Heart right ventricle (tissue), 16 donors: ENCODE data around the gene KBTBD6. TPM values are rescaled to one million over a fixed set of nuclear protein-coding genes. Genes with fewer than 3 reads are reported as not detected.

ENCODE experiments used
- ATAC-seq, 8 donors: fragments of 200-7000 bp; cut with Tn5 transposase; one replicate each; pipeline ENCODE4 v1.9.1; 2020; ENCODE audit warnings: mild to moderate bottlenecking in 8 of 8, moderate library complexity in 8 of 8, moderate number of reproducible peaks in 1 of 8
- DNase-seq, 2 donors: peaks; one replicate each; pipeline ENCODE4 v3.0.0-alpha.2; 2020
- H3K27ac ChIP-seq, 10 donors: fragments of 200-600 bp; sonication (generic) in 2 of 10; one replicate each; pipeline versions ENCODE4 v1.5.0 to v1.8.0; 2020 to 2022; ENCODE audit warnings: mild to moderate bottlenecking in 3 of 10
- H3K27me3 ChIP-seq, 7 donors: fragments of 200-600 bp; one replicate each; pipeline ENCODE4 v1.8.0; 2021 to 2022; ENCODE audit warnings: mild to moderate bottlenecking in 2 of 7
- H3K36me3 ChIP-seq, 9 donors: fragments of 200-600 bp; sonication (generic) in 1 of 9; one replicate each; pipeline versions ENCODE4 v1.5.0 to v1.8.0; 2020 to 2022; ENCODE audit warnings: mild to moderate bottlenecking in 2 of 9
- H3K4me1 ChIP-seq, 9 donors: fragments of 200-600 bp; sonication (generic) in 1 of 9; one replicate each; pipeline versions ENCODE4 v1.5.0 to v1.8.0; 2020 to 2022; ENCODE audit warnings: mild to moderate bottlenecking in 4 of 9
- H3K4me3 ChIP-seq, 10 donors: fragments of 200-600 bp; sonication (generic) in 2 of 10; one replicate each; pipeline versions ENCODE4 v1.5.0 to v1.8.0; 2020 to 2022; ENCODE audit warnings: mild to moderate bottlenecking in 7 of 10, moderate library complexity in 2 of 10
- H3K9me3 ChIP-seq, 11 donors: fragments of 200-600 bp in 10 of 11; sonication (generic) in 2 of 11; one replicate each; pipeline versions ENCODE4 v1.5.0 to v1.8.0; 2013 to 2022; ENCODE audit warnings: mild to moderate bottlenecking in 2 of 11, control low read depth in 1 of 11, moderate library complexity in 1 of 11
- CTCF ChIP-seq, 9 donors: fragments of 200-600 bp; sonication (generic) in 2 of 9; IDR thresholded peaks; one replicate each; pipeline versions ENCODE4 v1.5.0 to v1.8.0; 2021 to 2022; ENCODE audit warnings: antibody characterized with exemption in 9 of 9, mild to moderate bottlenecking in 5 of 9, moderate library complexity in 1 of 9
- WGBS, 2 donors: extraction: QIAGEN DNeasy Blood & Tissue Kit; methylation state at CpG; one replicate each; pipeline ENCODE4 v1.1.7; 2013; ENCODE audit warnings: inconsistent platforms in 1 of 2; 5-methylcytosine and 5-hydroxymethylcytosine counted together
- intact Hi-C, 10 donors: fragments of 100-400 bp; cut with DNase I; formaldehyde crosslinking; loops; one replicate each; pipeline versions ENCODE4 v1.11.1 to v1.14.2; 2022
- microRNA-seq, 2 donors: library from miRNA; unstranded; fragments of <30 nt; microRNA quantifications; one replicate each; pipeline ENCODE4 v1.2.0, GENCODE V29; 2021
- polyA plus RNA-seq, 2 donors: library from polyadenylated mRNA; stranded (reverse); fragments of 200-250 nt; gene quantifications; one replicate each; pipeline ENCODE4 v1.2.3, GENCODE V29; 2013
- total RNA-seq, 10 donors: library from RNA; stranded (reverse); fragmentation: NEBNext Ultra II Directional in 3 of 10; extraction: Animal tissue kit (Norgen Biotek cat#: 25700) in 3 of 10; gene quantifications; one replicate each; pipeline versions ENCODE4 v1.2.1 to v1.2.4, GENCODE V29; 2021 to 2023
- donor health status: Arrhythmogenic right ventricular cardiomyopathy.
- donor health status: ischemic (EF 13 %, LVEDD 7.1; RV severe dilation, severe dysfunction).
- donor health status: healthy with polysubstance abuse.
- donor health status: DM: no; HTN: yes; CAD: no.
- donor health status: DM: no; HTN: no; CAD: no.
- donor health status: ischemic (EF 25% LVEDD 6.9; RV normal size, moderate dysfunction).
- donor health status: ischemic (EF 25% LVEDD 5.7; RV mildly dilated, moderate dysfunction).
- donor health status: healthy.
- donor health status: DM: yes; HTN: yes; CAD: no.
- donor health status: Ischemic cardiomyopathy.
- donor health status: ischemic (EF 35%, LVEDD 5.7; RV mildly dilated, moderate dysfunction).
- donor health status: nonischemic (EF 11% LVEDD 7.7; RV severe dilation, severe dysfunction).
- donor health status: DM: yes; HTN: yes; CAD: no.
- donor health status: PGD.
- donor health status: ischemic (EF 29% LVEDD 5.4; RV normal size, mild dysfunction).
- donor health status: nonischemic (EF 23%, LVEDD 6.1; RV moderate dilation, normal function).

Gene KBTBD6
- total and polyA plus RNA-seq, 12 donors: 1.9 to 10.6 (median 6.7) TPM

GRCh38 chr13:41079725-41080124 lies 52.9 kb downstream of the KBTBD6 start:
- no peak overlapping the region for H3K27ac ChIP-seq
- WGBS, 2 donors: 98 to 99% methylated on average over 4 of the region's 4 CpGs
- ATAC-seq (no peak), DNase-seq (no peak)
- no peaks in the 10 kb centered on the region for H3K4me1 ChIP-seq
- H3K36me3 ChIP-seq: peaks cover 0 to 100% (median 42%) of the 10 kb centered on the region in 9 donors
- H3K9me3 ChIP-seq: no peaks in the 10 kb centered on the region
- no peak for TF ChIP-seq CTCF (IDR thresholded peaks at IDR 0.05)
- H3K4me3 ChIP-seq: no peak overlapping the region
- intact Hi-C loops: loop anchor here in 5 of 10 donors (5.0 to 10.0 kb wide), 3 partner anchors 115 to 143 kb away; partner anchors contain the start of gene KBTBD7 (in 1 of the 5)
- H3K27me3 ChIP-seq: no peaks in the 10 kb centered on the region

Small RNA genes within 50 kb of the gene (microRNA-seq; reads per million reads assigned to microRNA genes)
- gene MIR3168: 0 reads per million in 2 donors

Other genes with a start within 250 kb of the KBTBD6 start
- 10 to 100 TPM; 31.1 to 60.5 (median 39.5) TPM for gene ELF1, start 113.5 kb downstream of the KBTBD6 start, total RNA-seq
- 10 to 100 TPM in 1 of 2 donors, 1 to 10 TPM in 1; 9.9 to 10.4 TPM for gene ELF1, start 113.5 kb downstream of the KBTBD6 start, polyA plus RNA-seq
- gene WBP4, start 71.3 kb downstream of the KBTBD6 start, total RNA-seq: 10 to 100 TPM; 13.0 to 24.4 (median 21.8) TPM
- gene WBP4, start 71.3 kb downstream of the KBTBD6 start, polyA plus RNA-seq: 10 to 100 TPM; 13.3 to 45.1 TPM
- 1 to 10 TPM; 4.1 to 7.6 (median 5.6) TPM for gene KBTBD7, start 61.8 kb upstream of the KBTBD6 start, total RNA-seq
- gene KBTBD7, start 61.8 kb upstream of the KBTBD6 start, polyA plus RNA-seq: 1 to 10 TPM; 1.6 to 2.8 TPM
- 10 to 100 TPM in 6 of 10 donors, 1 to 10 TPM in 4; 8.2 to 15.0 (median 10.3) TPM for gene MTRF1, start 130.8 kb upstream of the KBTBD6 start, total RNA-seq
- 10 to 100 TPM in 1 of 2 donors, 1 to 10 TPM in 1; 6.6 to 18.7 TPM for gene MTRF1, start 130.8 kb upstream of the KBTBD6 start, polyA plus RNA-seq
- 10 to 100 TPM in 2 of 10 donors, 1 to 10 TPM in 8; 5.6 to 10.3 (median 8.5) TPM for gene NAA16, start 178.5 kb upstream of the KBTBD6 start, total RNA-seq
- 10 to 100 TPM in 1 of 2 donors, 1 to 10 TPM in 1; 3.4 to 15.1 TPM for gene NAA16, start 178.5 kb upstream of the KBTBD6 start, polyA plus RNA-seq